Gastroesophageal sphincter (tissue), 3 donors: ENCODE data around the gene RNLS.

Experiments
- EP300 ChIP-seq: sonication (generic); formaldehyde crosslinking; IDR thresholded peaks from one replicate; pipeline ENCODE4 v1.6.1; 2017; ENCODE audit warnings: antibody characterized with exemption, mild to moderate bottlenecking
- POLR2A ChIP-seq, 2 donors: fragments of 450-650 bp; IDR thresholded peaks; one replicate each; pipeline ENCODE4 v1.6.1; 2017; ENCODE audit warnings: antibody characterized with exemption in 2 of 2, mild to moderate bottlenecking in 2 of 2, moderate library complexity in 1 of 2
- TF ChIP-seq, protein P1 (sequence below), 4 experiments: fragments of 200-600 bp in 2 of 4; fragments of 450-650 bp in 2 of 4; sonication (generic) in 1 of 4; IDR thresholded peaks; one replicate each; pipeline ENCODE4 v1.5.1; 2017 to 2019; ENCODE audit warnings: antibody characterized with exemption in 4 of 4, mild to moderate bottlenecking in 2 of 4, moderate library complexity in 2 of 4

DNA sequence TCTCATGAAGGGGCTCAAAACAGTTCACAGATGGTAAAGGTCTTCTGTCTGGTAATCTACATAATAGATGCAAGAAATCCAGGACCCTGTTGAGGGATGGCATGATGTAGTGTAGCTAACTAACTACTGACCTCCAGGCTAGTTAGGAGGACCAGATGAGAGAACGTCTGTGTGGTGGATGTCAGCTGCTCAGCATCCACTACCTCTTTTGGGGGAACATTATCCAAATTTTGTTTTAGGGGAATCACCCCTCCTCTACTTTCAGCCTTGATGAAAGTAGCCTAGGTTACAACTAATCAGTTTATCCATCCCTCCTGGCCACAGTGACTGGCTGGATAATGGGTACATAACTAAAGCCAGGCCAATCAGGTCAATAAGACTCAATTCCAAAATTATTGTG, 246.0 kb downstream of the RNLS start:
- TF ChIP-seq, protein P1, sequence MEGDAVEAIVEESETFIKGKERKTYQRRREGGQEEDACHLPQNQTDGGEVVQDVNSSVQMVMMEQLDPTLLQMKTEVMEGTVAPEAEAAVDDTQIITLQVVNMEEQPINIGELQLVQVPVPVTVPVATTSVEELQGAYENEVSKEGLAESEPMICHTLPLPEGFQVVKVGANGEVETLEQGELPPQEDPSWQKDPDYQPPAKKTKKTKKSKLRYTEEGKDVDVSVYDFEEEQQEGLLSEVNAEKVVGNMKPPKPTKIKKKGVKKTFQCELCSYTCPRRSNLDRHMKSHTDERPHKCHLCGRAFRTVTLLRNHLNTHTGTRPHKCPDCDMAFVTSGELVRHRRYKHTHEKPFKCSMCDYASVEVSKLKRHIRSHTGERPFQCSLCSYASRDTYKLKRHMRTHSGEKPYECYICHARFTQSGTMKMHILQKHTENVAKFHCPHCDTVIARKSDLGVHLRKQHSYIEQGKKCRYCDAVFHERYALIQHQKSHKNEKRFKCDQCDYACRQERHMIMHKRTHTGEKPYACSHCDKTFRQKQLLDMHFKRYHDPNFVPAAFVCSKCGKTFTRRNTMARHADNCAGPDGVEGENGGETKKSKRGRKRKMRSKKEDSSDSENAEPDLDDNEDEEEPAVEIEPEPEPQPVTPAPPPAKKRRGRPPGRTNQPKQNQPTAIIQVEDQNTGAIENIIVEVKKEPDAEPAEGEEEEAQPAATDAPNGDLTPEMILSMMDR (IDR thresholded peaks at IDR 0.05), result no peak
- TF ChIP-seq POLR2A (IDR thresholded peaks at IDR 0.05) (no peak), EP300 (no peak)
